ENCODE data around the gene GRB10.

Gene GRB10

DNA sequence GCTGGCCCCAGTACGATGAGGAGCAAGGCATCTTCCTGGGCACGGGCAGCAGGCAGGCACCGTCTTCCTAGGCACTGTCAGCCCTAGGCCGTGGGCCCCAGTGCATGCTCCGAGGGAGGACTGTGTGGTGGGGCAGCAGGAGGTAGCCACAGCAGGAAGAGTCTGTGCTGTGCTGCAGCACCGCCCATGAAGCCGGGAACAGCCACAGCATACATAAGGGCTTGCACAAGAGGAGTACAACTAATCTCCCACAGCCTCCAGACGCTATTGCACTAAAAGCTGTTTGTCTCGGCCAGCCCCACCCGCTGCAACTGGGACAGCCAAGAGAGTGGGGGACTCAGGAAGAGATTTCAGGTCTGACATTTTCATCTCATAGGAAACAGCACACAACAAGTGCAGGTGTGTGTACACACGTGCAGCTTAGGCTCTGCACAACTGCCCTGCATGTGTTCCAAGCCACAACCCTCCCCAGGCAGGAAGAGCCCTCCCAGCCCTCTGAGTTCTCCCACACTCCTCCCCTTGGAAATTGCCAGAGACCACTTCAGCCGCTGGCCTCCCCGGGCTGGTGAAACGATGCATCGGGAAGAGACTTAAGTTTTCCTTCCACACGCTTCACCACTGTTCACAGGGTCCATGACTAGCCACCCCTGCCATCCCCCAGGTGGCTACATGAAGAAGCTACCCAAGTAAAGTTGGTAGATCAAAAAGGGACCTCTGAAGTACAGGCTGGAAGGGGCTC, 129.4 kb downstream of the GRB10 start:
- DNase-seq (ENCODE audit: low spot score) = peak; percentile 32

DNA sequence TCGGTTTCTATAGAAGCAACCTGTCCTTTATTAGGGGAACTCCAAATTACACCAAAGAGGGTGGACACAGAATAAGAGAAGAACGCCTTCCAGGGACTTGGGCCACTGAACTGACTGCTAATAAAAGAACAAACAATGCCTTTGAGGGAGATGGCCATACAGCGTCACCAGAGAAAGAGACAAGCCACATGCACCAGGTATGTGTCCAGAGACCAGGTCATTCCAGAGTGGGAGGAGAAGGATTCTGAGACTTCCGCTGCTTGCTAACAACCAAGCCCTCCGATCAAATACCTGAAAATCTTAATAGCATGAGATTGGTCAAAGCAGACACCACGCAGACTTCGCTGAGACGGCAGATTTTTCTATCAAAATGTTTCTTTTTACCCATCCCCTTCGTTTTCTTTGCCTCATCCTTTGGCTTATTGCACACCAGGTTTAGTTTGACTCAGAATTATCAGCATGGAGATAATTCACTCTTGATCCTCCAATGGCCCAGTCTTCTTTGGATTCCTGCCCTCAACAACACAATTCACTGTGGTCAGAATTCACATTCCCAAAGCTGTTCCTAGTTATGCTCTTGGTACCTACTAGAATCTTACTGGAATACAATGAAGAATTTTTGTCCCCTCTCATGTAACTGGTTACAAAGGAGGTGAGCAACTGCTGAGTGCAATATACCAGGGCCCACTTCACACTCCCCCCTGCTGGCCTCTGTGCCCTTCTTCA, 130.1 kb downstream of the GRB10 start:
- DNase-seq (ENCODE audit: low spot score) = no peak

DNA sequence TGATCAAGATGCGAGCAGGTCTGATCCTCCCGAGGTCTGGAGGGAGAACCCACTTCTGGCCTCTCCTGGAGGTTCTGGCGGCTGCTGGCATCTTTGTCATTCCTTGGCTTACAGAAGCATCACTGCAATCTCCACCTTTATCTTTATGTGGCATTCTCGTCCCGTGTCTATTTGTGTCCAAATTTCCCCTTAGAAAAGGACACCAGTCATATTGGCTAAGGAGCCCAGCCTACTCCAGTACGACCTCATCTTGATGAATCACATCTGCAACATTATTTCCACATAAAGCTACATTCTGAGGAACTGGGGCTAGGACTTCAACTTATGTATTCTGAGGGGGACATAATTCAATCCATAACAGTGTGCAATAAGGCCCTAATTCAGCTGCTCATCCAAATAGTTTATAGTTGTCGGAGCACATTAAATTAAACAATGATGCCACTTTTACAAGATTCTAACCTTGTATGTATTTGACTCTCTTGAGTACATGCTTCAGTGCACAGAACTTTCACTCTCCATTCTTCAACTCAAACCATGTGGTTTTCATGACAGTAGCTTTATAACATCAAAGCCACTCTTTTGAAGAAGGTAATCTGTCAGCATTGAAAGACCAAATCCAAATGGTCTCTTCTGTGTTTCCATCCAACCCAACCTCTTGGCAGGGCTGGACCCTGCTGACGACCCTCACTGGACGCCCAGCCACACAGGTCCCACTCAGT, 131.3 kb downstream of the GRB10 start:
- peak; percentile 10 for DNase-seq (ENCODE audit: low spot score)

DNA sequence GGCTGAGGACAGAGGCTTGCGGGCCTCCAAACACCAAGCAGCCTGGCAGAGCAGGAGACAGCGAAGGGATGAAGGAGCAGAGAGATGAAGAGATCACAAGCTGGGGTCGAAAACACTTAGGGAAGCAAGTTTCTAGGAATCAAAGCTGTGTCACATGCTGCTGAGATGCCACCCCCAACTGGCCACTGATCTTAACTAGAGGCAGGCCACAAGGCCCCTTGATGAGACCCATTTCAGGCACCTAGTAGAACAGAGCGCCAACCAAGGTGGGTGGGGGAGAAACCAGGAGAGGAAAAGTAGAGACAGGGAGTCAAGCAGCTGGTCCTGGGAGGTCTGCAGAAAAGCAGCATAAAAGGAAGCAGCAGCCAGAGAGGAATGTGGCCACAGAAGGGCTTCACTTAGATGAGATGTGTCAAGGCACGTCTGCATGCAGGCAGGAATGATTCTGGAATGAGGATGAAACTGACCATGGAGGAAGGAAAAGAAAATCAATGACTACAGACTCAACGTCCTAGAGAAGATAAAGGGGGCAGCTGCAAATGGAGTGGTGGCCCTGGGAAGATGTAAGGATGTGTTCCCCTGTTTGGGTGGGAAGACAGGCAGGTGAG, 132.5 kb downstream of the GRB10 start:
- peak; percentile 7 for DNase-seq (ENCODE audit: low spot score)

DNA sequence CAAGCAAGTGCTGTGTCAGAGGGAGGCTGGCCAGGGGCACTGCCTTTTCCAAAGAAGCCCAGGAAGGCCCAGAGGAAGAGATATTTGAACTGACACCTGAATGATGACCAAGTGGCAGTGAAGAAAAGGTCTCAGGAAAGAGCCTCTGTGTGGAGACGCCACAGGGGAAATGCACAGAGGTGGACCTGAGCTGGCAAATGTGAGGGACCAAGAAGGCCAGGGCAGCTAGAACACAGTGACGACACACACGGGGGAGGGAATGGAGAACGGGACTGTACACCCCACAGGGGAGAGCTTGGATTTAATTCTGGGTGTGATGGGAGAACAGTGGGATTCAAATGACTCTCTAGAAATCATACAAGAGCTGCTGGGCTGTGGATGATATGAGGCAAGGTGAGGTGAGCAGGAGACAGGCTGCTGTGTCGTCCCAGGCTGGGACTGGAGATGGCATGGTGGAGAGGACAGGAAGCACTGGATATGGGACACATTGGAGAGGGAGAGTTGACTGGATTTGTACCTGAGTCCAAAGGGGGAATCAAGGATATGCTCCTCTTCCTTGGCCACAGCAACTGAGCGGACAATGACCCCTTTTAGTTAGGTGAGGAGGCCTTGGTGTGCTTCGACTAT, 133.3 kb downstream of the GRB10 start:
- DNase-seq (ENCODE audit: low spot score) = peak; percentile 16

DNA sequence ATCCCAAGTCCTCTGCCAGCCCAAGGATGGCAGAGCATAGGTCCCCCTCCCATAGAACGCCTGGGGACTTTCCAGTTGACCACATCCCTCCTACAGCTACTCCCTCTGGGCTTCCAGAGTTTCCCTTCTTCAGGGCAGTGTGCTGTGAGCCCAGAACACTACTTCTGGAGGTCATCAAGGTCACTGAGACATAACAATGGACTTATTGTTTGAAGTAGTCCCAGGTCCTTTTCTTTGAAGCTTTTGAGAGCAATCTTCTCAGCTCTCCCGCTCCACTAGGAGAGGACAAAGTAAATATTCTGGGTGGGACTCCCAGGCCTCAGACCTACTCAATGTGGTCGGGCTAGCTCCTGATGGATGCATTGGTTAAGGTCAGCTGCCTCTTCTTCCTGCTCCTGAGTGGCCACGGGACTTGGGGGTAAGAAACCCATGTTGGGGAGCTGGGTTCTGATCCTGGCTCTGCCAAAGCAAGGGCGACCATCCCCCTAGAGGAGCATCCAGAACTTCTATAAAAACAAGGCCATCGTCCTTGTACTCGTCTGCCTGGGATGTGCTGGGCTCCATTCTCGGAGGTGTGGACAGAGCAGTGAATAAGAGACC, 134.0 kb downstream of the GRB10 start:
- peak; percentile 37 for DNase-seq (ENCODE audit: low spot score)

DNA sequence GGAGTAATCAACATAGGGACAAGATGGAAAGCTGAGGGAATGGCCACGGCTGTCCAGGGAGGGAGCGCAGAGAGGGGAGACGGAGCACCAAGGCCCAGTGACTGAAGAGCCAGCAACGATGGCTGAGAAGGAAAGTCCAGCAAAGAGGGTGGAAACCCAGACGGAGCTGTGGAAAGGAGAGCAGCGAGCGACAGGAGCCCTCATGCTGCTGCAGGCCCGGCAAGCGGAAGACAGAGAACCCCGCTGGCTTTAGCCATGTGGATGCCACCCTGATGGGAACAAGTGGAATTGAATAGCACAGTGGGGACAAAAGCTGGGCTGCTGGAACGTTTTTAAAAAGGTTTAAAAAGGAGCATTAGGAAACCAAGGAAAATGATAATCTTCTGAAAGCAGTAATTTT, 134.6 kb downstream of the GRB10 start:
- DNase-seq (ENCODE audit: low spot score) = peak; percentile 32

DNA sequence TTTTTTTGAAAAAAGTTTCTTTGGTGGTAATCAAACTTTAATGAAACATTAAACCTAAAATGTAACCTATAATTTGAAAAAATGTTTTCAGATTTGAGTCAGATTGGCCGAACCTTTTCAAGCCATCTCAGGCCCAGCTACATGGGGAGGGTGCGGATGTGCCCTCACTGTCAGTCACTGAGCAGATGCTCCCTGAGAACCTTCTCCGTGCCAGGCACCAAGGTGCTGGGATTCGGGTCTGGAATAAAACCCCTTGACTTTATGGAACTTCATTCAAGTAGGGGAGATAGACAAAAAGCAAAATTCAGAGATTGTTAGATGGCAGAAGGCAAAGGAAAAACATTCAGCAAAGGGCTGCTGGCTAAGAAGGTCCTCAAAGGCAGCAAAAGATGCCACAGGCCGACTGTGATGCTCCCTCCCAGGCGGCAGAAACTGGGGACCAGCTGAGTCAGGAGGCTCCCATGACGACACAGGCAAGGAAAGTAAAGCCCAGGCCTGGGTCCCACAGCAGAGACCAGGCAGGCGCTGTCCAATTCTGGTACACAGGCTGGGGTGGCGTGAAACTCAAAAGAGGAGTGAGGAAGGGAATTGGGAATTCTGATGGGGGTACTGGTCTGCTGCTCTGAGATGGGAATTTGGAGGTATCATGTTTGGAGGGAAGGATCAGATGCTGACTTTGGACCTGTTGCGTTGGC, 135.3 kb downstream of the GRB10 start:
- peak; percentile 29 for DNase-seq (ENCODE audit: low spot score)

DNA sequence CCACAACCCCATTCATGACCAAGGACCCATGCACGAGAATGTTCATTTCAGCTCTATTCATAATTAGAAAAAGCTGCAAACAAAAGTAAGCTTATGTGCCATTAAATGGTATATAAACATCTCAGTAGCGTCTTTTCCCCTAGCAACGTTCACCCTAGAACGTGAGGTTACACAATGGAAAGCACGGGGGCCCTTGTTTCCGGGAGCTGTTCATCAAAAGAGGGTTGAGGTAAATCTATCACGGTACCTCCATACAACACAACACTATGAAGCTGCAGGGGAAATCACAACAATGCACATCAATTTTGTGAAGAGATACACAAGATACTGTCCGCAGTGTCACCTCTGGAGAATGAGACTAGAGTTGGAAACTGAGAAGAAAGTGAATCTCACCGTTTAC, 136.6 kb downstream of the GRB10 start:
- DNase-seq (ENCODE audit: low spot score) = no peak

DNA sequence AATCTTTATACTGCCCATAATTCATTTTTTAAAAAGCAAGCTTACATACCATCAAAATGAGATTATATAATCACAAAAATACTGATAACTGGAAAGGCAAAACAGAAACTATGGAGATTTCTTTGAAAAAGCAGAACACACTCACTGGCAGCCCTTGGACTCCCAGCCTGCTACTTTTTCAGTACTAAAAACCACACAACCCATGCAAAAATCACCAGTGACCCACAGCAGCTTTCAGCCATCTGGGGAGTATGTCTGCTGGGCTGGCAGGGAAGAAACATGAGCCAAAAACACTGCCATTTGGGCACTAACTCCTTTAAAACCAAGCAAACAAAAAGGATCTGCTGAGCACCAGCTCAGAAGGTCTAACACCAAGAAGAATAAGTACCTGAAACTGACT, 137.5 kb downstream of the GRB10 start:
- DNase-seq (ENCODE audit: low spot score) = no peak

DNA sequence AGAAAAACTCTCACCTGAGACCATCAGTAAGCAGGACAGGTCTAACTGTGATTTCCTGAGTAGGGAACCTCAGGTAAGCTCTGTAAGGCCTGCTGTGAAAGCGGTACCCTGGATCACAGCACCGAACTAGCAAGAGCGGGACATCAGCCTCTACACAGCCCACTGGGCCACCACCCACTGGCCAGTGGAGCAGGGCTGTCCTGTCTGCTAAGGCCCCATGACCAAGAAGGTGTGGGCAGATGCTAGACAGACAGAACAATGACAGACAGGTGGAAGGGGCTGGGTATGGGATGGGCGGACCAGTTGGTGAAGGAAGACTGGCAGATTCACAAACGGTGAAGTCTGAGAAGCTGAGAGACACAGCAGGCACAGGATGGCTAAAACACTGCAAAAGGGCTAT, 138.1 kb downstream of the GRB10 start:
- no peak for DNase-seq (ENCODE audit: low spot score)

DNA sequence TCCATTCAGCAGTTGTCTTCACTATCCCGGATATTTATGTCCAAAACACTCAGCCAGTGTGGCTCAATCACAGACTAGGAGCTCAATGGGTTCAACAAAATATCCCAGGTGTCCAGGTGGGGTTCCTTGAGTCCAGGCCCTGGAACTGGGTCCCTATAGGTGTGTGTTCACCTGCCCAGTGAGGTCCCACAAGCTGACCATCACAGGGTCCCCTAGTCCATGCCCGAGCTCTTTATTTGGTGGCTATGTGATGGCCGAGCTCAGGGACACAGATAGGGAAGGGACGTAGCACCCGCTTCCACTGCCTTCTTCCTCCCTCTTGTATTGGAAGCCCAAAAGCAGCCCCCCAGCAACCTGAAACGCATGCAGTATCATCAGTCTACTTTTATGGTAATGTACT, 138.6 kb downstream of the GRB10 start:
- no peak for DNase-seq (ENCODE audit: low spot score)

DNA sequence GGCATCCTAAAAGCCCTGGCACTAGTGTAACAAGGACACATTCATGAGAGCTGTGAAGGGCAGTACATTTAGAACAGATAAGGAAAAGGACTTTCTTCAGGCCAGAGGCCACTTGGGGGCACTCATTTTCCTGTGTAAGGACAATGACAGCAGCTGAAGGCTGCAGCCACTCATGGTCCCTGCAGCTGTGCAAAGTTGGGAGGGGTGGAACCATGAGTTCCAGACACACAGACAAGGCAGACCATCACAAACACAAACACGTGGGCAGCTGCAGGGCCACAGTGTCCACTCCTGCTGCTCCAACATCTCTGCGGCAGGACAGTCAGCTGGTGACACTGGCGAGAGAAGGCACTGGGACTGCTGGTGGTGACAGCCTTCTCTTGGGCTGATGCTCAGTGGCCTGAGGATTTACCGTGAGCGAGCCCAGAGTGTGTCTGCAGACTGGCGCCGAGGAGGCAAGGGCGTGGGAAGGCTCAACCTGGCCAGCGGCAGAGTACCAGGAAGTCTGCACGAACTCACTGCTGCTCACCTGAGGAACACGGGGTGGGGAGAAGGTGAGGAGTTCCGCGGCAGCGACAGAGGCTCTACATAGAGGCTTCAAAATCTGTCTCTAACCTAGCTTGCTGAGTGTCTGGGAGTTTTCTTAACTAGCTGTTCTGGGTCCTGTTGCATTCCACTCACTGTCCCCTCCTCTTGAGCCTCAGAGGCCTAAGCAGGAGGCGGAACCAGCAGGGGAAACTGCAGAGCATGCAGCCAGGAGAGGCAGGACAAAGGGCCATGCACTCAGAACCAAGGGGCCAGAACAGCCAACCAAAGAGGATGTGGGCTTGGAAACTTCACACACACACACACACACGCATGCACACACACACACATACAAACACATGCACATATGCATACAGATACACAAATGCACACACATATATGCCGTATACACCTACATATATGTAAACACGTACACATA, 141.0 kb downstream of the GRB10 start:
- DNase-seq (ENCODE audit: low spot score) = peak; percentile 45

DNA sequence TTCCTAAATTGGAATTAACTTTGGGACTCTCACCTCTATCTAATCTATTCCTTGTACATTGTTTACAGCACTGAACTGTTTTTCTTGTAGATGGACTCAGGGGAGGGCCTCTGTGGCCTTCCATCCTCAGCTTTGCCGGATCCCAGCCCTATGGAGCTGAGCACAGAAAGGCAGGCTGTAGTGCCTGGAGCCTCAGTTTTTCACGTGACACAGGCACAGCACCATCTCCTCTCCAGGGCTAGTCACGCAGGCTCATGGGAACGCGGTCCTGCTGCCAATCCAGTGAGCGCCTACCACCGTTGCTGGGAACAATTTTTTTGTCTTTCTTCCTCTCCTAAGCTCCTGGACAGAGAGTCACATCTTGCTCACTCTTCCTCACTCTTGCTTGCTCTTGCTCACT, 141.9 kb downstream of the GRB10 start:
- no peak for DNase-seq (ENCODE audit: low spot score)

DNA sequence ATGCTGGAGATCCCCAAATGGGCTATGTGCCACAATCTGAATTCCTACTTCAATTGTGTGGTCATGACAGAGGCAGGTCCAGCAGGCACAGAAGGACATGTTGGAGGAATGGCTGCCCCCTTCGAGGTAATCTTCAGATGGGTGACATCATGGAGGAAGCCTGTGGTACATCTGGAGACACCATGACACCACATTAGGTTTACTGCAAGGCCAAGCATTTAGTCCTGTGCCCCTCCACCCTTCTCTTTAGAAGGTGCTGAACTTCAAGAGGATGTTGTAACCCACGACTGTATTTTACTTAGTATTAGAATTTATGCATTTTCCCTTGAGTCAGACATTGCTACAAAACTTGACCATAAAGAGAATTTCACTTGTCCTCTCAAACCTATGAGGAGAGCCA, 142.4 kb downstream of the GRB10 start:
- DNase-seq (ENCODE audit: low spot score) = no peak

DNA sequence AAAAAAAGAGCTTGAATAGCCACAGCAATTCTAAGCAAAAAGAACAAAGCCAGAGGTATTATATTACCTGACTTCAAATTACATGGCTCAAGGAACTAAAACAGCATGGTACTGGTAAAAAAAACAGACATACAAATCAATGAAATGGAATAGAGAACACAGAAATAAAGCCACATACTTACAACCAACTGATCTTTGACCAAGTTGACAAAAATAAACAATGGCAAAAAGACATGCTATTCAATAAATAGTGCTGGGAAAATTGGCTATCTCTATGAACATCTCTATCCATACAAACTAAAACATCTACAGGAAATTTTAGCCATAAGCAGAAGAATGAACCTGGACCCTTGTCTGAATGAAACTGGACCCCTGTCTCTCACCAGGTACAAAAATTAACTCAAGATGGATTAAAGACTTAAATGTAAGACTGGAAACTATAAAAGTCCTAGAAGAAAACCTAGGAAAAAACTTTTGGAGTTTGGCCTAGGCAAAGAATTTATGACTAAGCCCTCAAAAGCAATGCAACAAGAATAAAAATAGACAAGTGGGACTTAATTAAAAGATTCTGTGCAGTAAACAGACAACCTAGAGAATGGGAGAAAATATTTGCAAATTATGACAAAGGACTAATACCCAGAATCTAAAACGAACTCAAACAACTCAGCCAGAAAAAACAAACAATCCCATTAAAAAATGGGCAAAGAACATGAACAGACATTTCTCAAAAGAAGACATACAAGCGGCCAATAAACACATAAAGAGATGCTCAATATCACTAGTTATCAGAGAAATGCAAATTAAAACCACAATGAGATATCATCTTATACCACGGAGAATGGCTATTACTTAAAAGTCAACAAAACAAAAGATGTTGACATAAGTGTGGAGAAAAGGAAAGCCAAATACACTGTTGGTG, 144.7 kb downstream of the GRB10 start:
- DNase-seq (ENCODE audit: low spot score) = no peak

DNA sequence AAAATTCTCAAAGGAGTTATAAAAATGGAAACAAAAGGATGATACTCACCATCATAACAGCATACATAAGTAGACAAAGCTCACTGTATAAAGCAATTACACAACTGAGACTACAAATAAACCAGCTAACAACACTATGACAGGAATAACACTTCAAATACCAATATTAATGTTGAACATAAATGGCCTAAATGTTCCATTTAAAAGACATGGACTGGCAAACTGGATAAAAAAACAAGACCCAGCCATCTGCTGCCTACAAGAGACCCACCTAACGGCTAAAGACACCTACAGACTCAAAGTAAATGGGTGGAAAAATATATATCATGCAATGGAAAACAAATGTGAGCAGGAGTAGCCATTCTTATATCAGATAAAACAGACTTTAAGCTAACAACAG, 148.3 kb downstream of the GRB10 start:
- no peak for DNase-seq (ENCODE audit: low spot score)

DNA sequence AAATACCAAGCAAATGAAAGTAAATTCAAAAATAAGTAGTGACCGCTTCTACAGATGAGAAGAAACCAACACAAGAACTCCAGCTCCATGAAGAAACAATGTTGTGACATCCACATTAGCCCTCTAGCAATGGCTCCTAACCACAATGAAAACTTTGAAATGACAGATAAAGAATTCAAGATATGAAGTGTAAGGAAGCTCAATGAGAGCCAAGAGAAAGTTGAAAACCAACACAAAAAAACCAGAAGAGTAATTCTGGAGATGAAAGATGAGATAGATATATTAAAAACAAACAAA, 149.3 kb downstream of the GRB10 start:
- DNase-seq (ENCODE audit: low spot score) = no peak
